BJ (cell line): ENCODE results near the gene AKR1D1. TPM values are rescaled to one million over a fixed set of nuclear protein-coding genes. Genes with fewer than 3 reads are reported as not detected.

Source experiments
- CTCF ChIA-PET: fragments of 350-600 bp; formaldehyde crosslinking; extraction: SDS; loops from one replicate; lab custom pipeline; 2021; ENCODE audit warnings: antibody characterized with exemption, inconsistent platforms; lab: Yijun Ruan, JAX
- POLR2A ChIA-PET: fragments of 300-600 bp; sonication (Branson Sonifier 250); formaldehyde crosslinking; extraction: SDS; loops from one replicate; lab custom pipeline; 2021; ENCODE audit warnings: antibody characterized with exemption; lab: Charles Lee
- DNase-seq: peaks from one replicate; pipeline ENCODE4 v3.0.0-alpha.2; 2011; ENCODE audit warnings: low read depth
- H3K27me3 ChIP-seq: 2 replicates; pipeline ENCODE4 v1.6.0; 2011; ENCODE audit warnings: low read length; ENCODE audit not compliant: control insufficient read depth, insufficient read depth
- H3K36me3 ChIP-seq: 2 replicates; pipeline ENCODE4 v1.5.1; 2011; ENCODE audit warnings: low read length; ENCODE audit not compliant: control insufficient read depth, insufficient read depth
- H3K4me3 ChIP-seq: 2 replicates; pipeline ENCODE4 v1.5.1; 2011; ENCODE audit warnings: low read depth, mild to moderate bottlenecking, control low read depth, low read length
- polyA plus RNA-seq: library from polyadenylated mRNA; depleted of rRNA; stranded (reverse); fragments of >200 nt; gene quantifications from 2 replicates; pipeline ENCODE4 v1.2.3, GENCODE V29; 2011
- TF ChIP-seq, protein P1 (sequence below): IDR thresholded peaks from 2 replicates; pipeline ENCODE4 v1.5.1; 2011; ENCODE audit warnings: low read depth, mild to moderate bottlenecking, control low read depth, inconsistent platforms, low read length, moderate library complexity; ENCODE audit not compliant: insufficient read depth

AKR1D1 gene
- polyA plus RNA-seq, 1 experiment = not detected

DNA sequence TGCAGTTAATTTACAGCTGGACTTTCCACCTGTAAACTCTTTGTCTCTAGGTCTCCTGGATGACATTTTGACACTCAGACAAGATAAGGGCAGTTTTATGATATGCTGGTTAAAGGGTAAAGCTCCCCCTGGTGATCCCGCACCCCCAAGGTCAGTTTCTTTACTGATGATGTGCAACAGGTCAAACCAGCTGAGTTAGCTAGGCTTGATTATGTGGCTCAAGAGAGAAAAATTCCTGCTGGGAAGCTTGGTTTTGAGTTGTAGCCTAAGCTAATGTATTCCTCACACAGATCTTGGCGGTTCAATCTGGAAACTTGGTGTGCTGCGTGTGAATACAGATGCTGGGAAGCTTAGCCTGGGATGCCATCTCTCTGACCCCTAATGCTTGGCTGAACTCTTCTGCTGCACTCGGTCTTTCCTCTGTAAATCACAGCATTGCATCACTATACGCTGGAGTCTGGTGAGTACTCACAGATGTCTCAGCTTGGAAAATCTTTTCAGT is 11.4 kb upstream of the AKR1D1 start:
- no peaks in the 10 kb centered on the region for H3K36me3 ChIP-seq
- TF ChIP-seq, protein P1, sequence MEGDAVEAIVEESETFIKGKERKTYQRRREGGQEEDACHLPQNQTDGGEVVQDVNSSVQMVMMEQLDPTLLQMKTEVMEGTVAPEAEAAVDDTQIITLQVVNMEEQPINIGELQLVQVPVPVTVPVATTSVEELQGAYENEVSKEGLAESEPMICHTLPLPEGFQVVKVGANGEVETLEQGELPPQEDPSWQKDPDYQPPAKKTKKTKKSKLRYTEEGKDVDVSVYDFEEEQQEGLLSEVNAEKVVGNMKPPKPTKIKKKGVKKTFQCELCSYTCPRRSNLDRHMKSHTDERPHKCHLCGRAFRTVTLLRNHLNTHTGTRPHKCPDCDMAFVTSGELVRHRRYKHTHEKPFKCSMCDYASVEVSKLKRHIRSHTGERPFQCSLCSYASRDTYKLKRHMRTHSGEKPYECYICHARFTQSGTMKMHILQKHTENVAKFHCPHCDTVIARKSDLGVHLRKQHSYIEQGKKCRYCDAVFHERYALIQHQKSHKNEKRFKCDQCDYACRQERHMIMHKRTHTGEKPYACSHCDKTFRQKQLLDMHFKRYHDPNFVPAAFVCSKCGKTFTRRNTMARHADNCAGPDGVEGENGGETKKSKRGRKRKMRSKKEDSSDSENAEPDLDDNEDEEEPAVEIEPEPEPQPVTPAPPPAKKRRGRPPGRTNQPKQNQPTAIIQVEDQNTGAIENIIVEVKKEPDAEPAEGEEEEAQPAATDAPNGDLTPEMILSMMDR = no peak
- no peak overlapping the region for H3K4me3 ChIP-seq
- POLR2A ChIA-PET = no interaction called here
- H3K27me3 ChIP-seq = no peaks in the 10 kb centered on the region
- CTCF ChIA-PET = interaction anchor here (0.8 kb wide), 1 partner anchor 438 kb away, joined by 3 read pairs; no protein-coding TSS in a partner anchor
- peak; percentile 1 for DNase-seq

DNA sequence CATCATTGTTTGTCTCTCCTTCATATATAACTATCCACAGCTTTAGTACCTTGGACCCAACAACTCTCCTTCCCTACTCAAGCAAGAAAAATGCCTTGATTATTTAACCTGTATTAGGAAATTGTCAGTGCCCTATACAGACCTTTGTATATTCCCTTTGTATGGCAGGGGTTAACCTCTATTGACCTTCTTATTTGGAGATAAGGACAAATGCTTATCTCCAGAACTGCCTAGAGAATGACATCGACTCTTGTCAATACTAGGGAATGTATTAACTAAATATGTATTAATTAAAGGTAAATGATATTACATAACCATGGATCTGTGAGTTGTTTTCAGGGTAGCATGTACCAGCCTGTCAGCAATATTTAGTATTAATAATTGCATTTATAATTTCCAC is 10.4 kb upstream of the AKR1D1 start:
- Histone ChIP-seq H3K4me3 (no peak overlapping the region), H3K36me3 (no peaks in the 10 kb centered on the region), H3K27me3 (no peaks in the 10 kb centered on the region)
- TF ChIP-seq, protein P1 = no peak
- ChIA-PET POLR2A (no interaction called here), CTCF (no interaction called here)
- DNase-seq = no peak

DNA sequence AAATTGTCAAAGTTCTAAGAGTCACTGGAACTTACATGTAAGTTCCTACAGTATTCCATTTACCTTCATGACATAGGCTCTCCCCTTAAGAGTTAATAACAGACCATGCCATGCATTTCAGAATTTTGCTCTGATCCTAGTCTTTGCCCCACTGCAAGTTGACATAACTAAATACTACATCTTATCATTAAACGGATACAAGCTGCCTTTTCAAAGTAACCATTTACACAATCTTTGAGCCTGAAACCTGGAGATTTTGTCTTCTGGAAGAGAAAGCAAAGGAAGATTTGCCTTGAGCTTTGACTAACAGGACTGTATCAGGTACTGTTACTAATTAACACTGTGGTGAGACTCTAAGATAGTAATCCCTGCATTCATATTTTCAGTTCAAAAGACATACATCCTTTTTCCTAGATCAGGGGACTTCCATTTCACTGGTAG is 9.3 kb upstream of the AKR1D1 start:
- DNase-seq = no peak
- TF ChIP-seq, protein P1 = no peak
- no peaks in the 10 kb centered on the region for H3K36me3 ChIP-seq
- POLR2A ChIA-PET = no interaction called here
- CTCF ChIA-PET = no interaction called here
- H3K4me3 ChIP-seq = no peak overlapping the region
- H3K27me3 ChIP-seq = no peaks in the 10 kb centered on the region

DNA sequence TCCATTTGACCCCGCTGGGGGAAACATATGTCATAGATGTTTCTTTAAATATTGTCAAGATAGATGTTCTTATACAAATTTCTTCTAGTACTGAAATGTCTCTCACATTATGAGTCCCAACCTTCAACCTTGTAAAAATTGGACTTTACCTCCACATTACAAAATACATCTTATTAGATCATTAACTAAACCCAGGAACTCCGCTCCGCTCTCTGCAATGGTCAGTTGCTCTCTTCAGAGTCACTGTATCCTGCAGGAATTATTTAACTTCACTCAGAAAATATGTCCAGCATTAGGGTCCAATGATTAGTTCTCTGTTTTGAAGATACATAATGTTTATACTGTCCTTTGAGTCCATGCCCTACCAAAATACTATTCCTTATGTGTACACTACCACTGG is 8.5 kb upstream of the AKR1D1 start:
- Histone ChIP-seq H3K36me3 (no peaks in the 10 kb centered on the region), H3K27me3 (no peaks in the 10 kb centered on the region), H3K4me3 (no peak overlapping the region)
- ChIA-PET POLR2A (no interaction called here), CTCF (no interaction called here)
- no peak for DNase-seq
- TF ChIP-seq, protein P1 = no peak

DNA sequence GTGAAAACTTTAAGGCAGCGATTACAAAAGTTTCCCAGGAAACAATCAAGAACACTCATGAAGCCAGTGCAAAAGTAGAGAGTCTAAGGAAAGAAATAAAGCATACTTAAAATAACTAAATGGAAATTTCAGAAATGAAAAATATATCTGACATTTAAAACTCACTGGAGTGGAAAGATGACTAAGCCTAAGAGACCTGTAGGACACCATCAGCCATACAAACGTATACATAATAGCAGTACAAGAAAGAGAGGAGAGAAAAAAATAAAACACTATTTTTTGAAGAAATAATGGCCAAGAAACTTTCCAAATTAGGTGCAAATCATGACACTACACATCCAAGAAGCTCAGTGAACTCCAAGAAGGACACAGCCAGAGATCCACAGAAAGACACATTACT is 5.4 kb upstream of the AKR1D1 start:
- Histone ChIP-seq H3K4me3 (no peak overlapping the region), H3K27me3 (no peaks in the 10 kb centered on the region), H3K36me3 (no peaks in the 10 kb centered on the region)
- ChIA-PET POLR2A (no interaction called here), CTCF (no interaction called here)
- DNase-seq = no peak
- TF ChIP-seq, protein P1 = no peak
